DMS 273 treated with DMSO at 0.1 percent for 48 hours (cell line): ENCODE results near the gene CASP10.
"Not testable (repeated sequence)": the region's sequence is repeated elsewhere in the genome, so short reads cannot be mapped to it uniquely, and the experiment has no call there.

Experiments
- DNase-seq: peaks from one replicate; lab custom pipeline; 2025; lab: John Stamatoyannopoulos, UW

Gene CASP10

DNA sequence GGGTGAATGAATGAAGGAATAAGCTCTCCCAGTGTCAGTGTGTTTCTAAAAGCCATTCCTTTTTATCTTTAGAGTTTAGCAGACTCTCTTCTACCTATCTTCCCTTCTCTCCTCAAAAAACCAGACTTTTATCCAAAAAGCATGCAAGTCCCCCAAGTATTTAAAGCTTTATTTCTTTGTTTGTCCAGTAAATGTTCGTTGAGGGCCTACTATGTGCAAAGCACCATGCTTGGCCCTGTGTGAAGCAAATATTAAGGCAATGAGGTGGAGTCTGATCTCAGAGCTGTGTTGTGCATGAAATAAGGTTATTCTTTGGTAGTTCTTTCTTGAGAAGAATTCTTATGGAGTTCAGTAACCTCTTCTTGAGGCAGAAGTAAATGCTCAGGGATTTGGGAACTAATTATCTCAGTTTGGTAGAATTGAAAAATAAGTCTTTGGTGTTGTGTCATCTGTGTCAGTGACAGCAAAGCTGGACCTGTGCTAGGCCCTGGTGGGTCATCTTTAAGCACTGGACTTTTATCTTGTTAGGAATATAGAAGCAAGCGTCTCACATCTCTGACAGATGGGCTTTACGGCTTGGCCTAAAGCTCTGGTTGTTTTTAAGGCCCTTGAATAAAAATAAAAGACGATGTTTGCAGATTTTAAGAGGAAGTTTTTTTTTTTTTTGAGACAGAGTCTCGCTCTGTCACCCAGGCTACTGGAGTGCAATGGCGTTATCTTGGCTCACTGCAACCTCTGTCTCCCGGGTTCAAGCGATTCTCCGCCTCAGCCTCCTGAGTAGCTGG lies 28.1 kb upstream of the CASP10 start:
- DNase-seq, result no peak

DNA sequence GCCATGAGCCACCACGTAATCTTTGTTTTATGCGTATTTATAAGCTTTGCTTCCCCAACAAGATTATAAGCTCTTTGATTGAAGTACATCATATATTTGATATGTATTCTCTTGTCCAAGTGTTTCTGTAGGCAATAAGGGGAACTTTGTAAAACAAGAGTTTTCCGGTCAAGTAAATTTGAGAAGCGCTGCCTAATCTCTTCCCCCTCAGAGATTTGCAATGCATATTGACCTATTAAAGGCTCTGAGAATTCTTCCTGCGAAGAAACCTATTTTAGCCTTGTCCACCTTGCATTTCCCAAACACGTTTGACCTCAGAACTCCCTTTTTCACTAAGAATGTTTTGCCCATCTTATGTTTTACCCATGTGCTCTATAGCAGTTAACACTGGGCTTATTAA lies 26.9 kb upstream of the CASP10 start:
- no peak for DNase-seq

DNA sequence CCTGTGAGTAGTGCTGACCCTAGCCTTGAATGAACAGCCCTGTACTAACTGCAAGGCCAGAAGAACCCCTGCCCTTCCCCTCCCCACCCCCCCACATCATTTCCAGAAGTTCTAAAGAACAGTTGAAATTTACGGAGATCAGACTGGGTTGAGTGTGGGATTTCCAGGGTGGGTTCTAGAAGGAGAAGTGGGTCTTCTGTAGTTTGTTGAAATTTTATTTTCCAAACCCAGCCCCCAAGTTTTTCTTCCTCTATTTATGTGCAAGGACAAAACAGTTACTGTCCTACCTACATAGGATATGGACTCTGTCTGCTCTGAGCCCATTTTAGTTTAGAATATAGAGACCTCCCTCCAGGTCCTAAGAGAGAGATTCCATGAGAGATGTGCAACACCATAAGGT lies 26.3 kb upstream of the CASP10 start:
- DNase-seq, result no peak

DNA sequence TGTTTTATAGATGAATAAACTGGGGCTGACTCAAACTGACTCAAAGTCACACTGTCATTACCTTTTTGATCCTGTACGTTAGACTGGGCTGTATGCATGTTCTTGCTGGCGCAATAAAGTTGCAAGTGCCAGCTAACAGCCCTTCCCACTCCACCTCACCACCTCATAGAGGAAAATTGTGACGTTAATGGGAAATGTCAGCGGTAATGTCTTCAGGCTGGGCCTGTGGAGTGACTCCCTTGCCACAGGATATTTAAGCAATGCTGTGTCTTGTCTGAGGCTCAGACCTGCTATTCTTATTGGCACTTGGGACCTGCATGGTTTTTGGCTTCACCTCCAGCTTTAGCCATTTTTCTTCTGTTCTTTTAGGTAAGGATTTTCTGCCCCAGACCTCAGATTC lies 25.2 kb upstream of the CASP10 start:
- DNase-seq, result no peak

DNA sequence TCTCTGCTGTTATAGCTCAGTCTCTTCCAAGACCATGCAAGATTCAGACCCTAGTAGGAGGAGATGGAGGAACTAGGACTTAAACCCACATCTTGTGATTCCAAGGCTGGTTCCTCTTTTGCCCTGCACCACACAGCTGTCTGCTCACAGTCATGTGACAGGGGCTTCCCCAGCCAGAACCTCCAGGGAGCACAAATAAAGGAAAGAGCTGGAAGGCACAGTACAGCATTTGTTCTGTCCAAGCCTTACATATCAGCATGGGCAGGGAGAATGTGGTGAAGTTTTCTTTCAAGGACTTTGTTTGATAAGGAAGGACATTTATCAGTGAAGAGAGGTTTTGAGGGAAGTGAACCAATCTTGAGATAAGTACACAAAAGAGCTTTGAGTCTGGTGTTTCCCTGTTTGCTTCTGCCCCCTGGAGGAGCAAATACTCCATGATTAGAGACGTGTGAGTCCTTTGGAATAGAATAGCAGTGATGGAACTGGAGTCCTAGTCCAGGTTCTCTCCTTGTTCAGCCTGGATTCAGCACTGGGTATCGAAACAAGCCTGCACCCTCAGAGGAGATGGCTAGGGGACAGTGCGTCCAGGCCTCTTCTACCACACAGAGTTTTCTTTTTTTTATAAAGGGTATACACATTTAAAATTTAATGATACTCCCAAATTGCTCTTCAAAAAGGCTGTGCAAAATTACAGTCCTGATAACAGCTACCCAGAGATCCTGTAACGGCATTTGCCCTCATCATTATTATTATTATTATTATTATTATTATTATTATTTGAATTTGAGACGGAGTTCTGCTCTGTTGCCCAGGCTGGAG lies 24.6 kb upstream of the CASP10 start:
- peak; percentile 74 for DNase-seq

DNA sequence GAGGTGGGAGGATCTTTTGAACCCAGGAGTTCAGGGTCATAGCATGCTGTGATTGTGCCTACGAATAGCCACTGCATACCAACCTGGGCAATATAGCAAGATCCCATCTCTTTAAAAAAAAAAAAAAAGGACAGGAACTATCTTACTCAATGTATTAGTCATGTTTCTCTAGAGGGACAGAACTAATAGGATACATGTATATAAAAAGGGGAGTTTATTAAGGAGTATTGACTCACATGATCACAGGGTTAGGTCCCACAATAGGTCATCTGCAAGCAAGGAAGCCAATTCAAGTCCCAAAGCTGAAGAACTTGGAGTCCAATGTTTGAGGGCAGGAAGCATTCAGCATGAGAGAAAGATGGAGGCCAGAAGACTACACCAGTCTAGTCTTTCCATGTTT lies 18.8 kb upstream of the CASP10 start:
- DNase-seq, result no peak

DNA sequence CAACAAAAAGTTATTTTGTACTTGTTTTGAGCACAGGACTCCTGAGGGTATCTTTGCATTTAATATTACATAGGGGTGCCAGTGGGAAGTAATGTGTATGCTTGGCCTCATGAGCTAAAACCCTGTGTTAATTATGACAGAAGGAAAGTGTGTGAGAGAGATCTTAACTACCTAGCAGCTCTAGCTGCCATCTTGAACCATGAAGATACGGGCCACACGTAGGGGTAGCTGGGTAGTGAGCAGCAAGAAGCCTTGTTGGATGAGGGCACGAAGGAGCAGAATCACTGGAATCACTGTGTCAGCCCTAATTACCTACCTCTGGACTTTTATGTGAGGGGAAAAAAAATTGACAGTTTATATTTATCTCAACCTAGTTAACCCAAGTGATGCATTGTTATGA lies 15.4 kb upstream of the CASP10 start:
- DNase-seq, result no peak

DNA sequence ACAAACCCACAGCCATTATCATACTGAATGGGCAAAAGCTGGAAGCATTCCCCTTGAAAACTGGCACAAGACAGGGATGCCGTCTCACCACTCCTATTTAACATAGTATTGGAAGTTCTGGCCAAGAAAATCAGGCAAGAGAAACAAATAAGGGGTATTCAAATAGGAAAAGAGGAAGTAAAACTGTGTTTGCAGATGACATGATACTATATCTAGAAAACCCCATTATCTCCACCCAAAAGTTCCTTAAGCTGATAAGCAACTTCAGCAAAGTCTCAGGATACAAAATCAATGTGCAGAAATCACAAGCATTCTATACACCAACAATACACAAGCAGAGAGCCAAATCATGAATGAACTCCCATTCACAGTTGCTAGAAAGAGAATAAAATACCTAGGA lies 14.4 kb upstream of the CASP10 start:
- DNase-seq, result not testable (repeated sequence)

DNA sequence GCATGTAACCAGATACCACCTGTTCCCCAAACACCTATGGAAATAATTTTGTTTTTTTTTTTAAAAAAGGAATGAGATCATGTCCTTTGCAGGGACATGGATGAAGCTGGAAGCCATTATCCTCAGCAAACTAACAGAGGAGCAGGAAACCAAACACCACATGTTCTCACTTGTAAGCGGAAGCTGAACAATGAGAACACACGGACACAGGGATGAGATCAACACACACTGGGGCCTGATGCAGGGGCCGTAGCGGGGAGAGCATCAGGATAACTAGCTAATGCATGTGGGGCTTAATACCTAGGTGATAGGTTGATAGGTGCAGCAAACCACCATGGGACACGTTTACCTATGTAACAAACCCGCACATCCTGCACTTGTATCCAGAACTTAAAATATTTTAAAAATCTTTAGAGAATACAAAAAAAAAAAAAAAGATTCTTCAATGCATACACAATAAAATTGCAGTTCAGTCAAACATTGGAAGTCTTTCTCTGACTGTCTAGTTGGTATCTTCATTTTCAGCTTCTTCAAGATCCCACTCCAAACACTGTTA lies 11.6 kb upstream of the CASP10 start:
- DNase-seq, result no peak

DNA sequence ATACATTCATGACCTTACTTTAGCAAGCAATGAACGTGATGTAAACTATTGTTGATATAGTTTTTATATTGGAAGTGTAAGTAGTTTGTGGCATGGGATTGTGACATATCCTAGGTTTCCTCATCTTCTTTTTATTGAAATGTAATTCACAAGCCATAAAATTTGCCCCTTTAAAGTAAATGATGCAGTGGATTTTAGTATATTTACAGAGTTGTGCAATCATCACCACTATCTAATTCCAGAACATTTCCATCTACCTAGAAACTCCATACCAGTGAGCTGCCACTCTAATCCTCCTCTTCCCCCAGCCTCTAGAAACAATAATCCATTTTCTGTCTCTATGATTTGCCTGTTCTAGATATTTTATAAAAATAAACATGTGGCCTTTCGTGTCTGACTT lies 10.7 kb upstream of the CASP10 start:
- no peak for DNase-seq

DNA sequence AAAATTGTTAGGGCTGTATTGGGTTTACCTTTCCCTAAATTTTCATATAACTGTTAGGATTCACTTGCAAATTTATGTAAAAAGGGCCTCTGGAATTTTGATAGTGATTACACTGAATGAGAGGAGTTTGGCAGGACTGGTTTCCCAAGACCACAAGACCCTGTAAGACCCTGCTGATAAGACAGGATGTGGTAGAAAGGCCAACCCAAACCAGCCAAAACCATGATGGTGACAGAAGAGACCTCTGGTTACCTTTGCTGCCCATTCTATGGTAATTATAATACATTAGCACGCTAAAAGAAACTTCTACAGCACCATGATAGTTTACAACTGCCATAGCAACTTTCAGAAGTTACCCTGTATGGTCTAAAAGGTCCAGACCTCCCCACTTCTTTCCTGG lies 8.3 kb upstream of the CASP10 start:
- no peak for DNase-seq

DNA sequence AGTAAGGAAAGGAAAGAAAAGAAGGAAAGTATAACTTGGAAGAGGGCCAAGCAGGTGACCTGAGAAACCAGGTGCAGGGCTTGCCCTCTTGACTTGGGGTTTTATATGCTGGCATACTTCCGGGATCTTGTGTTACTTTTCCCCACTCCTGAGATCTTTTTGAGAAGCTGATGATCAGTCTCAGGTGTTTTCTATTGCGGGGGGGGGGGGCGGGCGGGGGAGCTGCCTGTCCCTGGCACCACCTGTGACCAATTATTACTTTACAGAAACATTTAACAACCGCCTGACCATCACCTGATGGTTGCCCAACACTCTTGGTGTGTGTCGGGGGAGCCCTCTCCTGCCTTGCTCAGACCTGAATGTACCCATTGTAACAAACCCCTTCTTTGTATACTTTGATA lies 6.9 kb upstream of the CASP10 start:
- DNase-seq, result no peak

DNA sequence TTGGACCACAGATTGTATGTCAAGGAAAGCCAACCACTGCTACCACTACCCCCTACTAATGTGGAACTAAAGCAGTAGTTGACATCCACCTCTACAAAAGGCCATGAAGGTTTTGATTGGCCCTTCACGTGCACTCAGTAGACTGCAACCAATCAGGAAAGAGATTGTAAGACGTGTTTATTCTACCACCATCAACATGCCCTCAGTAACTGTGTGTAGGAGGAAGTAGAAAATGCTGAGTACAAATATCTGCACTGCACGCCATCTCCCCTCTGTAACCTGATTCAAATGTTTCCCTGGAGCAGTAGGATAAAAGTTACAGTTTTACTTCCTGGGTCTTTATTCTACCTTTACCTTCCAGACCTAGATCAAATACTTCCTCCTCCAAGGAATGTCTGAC lies 2.9 kb upstream of the CASP10 start:
- DNase-seq, result no peak

DNA sequence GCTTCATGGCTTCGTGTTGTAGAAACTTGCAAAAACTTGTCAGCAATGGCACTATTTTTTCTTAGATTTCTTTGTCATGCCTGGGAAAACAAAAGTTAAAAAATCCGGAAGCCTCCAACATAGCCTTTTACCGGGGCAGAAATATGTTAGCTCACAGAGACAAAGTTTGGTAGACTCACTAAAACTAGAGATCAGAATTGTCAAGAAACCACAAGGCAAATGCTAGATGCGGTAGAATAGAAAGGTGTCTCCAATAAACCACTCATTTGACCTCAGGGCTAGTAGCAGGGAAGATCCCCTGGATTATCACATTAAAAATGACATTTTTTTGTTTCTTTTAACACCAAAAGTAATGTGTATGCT lies 405 bp downstream of the CASP10 start:
- DNase-seq, result no peak

DNA sequence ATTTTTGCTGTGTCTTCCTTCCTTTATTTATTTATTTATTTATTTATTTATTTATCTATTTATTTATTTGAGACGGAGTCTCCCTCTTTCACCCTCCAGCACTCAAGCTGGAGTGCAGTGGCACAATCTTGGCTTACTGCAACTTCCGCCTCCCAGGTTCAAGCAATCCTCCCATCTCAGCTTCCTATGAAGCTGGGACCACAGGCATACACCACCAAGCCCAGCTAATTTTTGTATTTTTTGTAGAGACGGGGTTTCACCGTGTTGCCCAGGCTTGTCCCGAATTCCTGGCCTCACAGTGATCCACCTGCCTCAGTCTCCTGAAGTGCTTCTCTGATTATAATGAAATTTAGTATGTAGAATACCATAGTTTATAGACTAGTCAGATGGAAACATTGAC lies 894 bp downstream of the CASP10 start:
- not testable (repeated sequence) for DNase-seq

DNA sequence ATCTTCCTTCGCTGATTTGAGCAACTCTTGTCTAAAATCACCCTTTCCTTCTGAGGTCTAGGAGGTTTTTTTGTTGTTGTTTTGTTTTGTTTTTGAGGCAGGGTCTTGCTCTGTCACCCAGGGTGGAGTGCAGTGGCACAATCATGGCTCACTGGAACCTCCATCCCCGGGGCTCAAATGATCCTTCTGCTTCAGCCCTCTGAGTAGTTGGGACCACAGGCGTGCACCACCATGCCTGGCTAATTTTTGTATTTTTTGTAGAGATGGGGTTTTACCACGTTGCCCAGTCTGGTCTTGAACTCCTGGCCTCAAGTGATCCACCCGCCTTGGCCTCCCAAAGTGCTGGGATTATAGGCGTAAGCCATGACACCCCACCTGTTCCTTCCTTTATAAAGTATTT lies 1.3 kb downstream of the CASP10 start:
- not testable (repeated sequence) for DNase-seq

DNA sequence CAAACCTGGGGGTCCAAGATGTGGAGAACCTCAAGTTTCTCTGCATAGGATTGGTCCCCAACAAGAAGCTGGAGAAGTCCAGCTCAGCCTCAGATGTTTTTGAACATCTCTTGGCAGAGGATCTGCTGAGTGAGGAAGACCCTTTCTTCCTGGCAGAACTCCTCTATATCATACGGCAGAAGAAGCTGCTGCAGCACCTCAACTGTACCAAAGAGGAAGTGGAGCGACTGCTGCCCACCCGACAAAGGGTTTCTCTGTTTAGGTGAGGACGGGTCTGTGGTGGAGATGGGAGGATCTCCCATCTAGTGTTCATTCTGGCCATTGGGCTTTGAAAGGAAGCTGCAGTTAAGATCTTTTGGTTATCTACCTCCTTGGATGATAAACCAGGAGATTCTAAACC lies 2.9 kb downstream of the CASP10 start:
- no peak for DNase-seq

DNA sequence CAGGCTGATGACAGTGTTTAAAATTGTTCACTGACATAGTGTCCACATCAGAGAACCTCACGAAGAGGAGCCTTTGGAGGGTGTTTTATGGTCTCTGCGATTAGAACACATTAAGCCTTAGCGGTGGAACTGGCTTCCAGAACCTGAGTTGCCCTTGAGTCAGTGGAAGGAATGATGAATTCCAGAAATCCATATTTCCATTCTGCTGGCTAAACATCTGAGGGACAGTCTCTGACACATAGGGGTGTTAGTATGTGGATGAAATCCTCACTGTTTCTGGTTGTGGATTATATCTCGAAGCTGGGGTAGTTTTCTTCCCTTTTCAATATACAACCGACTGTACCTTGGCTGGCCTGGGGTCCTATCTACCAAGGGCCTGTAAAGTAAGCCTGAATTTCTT lies 4.0 kb downstream of the CASP10 start:
- no peak for DNase-seq

DNA sequence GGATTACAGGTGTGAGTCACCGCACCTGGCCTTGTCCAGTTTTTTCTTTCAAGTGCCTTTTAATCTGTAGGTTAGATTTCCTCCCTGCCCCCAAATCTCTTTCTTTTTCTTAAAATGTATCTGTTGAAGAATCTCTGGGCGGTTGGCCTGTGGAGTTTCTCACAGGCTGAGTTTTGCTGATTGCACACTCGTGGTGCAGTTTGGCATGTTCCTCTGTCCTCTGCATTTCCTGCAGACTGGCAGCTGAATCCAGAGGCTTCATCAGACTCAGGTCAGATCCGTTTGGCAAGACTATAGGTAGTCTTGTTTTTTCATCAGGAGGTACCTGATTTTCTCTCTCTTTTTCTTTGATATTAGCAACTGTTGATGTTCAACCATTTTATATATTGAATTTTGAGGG lies 5.5 kb downstream of the CASP10 start:
- DNase-seq, result no peak

DNA sequence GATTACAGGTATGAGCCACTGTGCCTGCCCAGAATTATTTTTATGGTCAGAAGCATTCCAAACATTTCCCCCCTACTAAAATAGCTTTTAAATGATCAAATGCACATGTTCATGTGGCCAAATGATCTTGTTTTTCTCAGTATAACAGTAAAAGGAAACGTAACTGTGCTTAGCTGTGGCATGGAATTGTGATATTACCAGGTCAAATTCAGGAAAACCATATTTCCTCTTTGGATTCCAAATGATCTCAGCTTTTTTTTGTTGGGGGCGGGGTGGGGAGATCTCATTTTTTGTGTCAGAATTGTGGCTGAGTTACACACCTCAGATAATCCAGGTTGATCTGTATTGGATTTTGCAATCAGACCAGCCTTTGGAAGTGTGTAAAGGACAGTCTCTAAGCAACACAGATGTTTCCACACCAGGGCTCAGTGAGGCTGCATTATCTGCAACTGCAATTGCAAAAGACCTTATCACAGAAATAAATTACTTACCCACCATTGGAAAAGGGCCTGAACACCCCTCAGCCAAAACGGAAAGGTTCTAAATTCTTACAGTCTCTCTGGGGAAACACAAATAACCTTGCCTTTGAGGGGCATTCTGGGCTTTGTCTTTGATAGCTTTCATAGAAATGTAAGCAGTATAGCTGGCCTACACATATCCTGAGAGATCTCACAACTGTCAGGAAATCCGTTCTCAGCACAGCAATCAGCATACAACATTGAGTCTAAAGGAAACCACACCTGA lies 8.4 kb downstream of the CASP10 start:
- no peak for DNase-seq

DNA sequence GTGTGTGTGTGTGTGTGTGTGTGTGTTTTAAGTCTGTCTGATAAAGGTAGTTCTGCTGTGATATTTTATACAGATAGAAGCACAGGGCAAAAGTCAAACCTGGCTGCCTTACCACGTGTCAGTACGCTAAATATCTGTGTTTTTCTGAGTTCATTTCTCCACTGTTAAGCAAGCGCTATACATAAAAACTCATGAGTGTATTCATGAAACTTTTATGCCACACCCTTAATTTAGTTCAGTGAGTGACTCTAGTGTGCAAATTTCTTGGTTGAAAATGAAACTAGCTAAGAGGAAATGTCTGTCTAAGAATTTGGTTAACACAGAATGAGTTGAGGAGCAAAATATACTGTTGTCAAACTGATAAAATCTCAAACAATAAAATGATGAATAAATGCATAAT lies 11.2 kb downstream of the CASP10 start:
- no peak for DNase-seq

DNA sequence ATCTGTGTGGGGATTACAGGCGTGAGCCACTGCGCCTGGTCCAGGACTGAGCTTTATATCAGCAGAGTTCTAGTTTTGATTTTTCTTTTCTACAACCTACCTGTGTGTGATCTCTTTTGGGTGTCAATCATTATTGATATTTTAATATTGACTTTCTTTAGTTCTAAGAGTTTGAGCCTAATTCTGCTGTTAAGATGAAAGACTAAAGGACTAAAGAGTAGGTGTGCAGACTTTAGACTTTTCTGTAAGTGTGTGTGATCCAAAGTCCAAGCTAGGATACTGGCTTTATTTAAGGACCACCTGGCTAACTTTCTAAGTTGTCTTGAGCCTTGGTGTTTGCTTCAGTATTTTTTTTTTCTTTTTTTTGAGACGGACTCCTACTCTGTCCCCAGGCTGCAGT lies 12.4 kb downstream of the CASP10 start:
- no peak for DNase-seq

DNA sequence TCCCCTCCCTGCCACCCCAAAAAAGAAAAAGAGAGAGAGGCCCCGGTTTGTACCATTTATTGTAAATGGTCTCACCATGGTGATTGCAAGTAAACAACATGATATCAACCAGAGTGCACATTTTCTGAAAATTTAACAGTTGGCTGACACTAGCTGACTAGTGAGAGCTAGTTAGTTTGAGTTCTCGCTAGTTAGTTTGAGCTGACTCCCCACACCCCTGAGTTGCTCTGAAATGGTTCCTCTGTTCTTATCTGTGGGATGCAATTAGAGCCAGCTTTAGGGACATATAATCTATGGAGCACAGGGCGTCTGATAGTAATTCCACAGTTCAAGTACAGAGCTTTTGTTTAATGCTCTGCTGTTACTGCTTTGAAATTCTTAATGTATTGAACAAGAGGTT lies 13.1 kb downstream of the CASP10 start:
- no peak for DNase-seq
